Fibroblast of skin of right quadriceps (primary cell): ENCODE data around the gene DTD2.

Experiments
- DNase-seq: peaks from one replicate; pipeline ENCODE4 v3.0.0-alpha.2; 2013

DTD2 gene

DNA sequence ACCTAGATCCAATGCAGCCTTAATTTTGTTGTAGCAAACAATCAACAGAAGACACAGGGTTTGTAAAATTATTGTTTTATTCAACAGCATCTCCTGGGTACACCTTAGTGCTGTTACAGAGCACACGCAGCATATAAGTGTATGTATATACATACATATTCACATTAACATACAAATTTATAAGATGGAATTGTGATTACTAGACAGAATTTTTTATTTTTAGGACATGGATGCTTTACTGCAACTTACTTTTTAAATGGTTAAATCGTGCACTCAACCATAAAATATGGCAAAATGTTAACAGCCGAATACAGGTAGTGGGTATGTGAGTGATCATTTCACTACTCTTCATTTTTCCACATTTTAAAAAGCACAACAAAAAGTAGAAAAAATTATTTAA is 53.6 kb downstream of the DTD2 start:
- no peak for DNase-seq

DNA sequence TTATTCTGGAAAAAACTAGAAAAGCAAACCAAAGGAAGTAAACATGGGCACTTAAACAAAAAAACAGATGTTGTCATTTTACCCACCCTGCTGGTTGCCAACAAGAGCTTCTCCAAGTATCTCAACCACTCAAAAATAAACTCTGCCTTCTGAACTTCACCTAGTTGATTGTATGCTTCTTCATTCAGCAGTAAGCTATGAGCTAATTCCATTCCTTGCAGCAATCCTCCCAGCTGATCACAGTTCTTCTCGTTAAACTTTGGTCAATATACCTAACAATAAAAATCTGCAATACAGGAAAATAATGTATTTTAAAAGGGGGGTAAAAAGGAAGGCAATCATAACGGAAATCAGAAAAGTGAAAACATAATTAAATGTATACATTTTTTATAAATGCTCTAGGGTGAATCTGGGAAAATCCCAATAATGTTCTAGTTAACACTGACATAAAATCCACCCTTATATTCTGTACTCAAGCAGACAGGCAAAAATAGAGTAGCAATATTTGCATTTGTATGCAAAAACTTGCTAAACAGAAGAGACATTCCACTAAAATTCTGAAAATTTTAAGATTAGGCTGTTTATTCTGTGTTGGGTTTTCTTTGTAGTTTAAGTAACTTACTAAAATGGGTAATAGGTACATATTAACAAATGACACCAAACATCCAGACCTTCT is 54.4 kb downstream of the DTD2 start:
- no peak for DNase-seq

DNA sequence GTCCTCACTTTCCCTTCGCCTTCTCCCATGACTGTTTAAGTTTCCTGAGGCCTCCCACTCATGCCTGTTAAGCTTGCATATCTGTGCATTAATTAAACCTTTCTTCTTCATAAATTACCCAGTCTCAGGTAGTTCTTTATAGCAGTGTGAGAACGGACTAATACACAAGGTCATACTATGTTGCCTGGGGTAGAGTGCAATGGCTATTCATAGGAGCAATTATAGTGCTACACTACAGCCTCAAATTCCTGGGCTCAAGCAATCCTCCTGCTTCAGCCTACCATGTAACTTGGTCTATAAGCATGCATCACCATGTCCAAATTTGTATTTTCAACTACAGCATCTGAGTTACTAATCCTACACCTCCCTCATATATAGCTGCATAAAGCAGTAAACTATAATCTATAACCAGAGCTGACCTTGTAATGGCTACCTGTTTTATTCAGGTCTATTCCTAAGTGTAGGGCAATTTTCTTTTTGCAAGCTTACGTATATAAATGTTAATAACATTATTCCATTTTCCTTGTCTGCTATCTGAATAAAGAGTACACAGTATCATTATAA is 55.9 kb downstream of the DTD2 start:
- DNase-seq: no peak

DNA sequence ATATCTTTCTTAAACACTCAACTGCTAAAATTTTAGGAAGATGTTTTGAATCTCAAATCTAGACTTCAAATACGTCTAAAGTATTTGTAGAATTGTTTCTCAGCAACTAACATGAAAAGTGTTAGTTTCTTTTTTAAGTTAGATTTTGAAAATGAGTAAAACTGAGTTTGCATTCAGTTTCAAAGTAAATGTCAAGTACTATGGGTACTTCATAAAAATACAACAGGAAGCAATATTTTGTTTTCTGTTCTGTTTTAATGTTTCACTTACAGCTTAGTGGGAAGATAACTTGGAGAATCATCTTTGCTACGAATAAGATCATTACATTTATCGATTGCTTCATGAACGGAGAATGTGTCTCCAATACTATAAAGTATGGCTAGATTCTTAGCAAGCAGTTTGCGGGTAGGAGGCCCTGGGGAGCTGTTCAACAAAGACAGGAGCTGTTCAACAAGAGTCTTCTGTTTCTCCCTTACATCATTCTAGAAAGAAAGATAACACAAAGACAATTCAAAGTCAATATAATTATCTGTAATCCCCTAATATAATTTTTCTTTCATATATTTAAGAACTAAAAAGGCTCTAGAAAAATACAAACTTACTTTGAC is 57.2 kb downstream of the DTD2 start:
- DNase-seq: no peak
